T-helper 1 cell treated with Interleukin-12 subunit alpha and Interleukin-12 subunit beta and Interleukin-4 antibody, amounts not matched to agents 30 μg/mL and 1 μg/mL, for 36 hours (primary cell): ENCODE results near the gene IFIT5.
A peak's percentile ranks its signal among the peaks of the same experiment; 100 is the strongest.
"Not testable (repeated sequence)": the region's sequence is repeated elsewhere in the genome, so short reads cannot be mapped to it uniquely, and the experiment has no call there.

ENCODE experiments used
- H3K27ac Mint-ChIP-seq: one replicate; pipeline ENCODE4 v1.8.0; 2021; ENCODE audit warnings: mild to moderate bottlenecking, mixed read lengths
- H3K27me3 Mint-ChIP-seq: one replicate; pipeline ENCODE4 v1.8.0; 2021; ENCODE audit warnings: low read depth, mixed read lengths
- H3K36me3 Mint-ChIP-seq: one replicate; pipeline ENCODE4 v1.8.0; 2021; ENCODE audit warnings: low read depth, mixed read lengths
- H3K4me1 Mint-ChIP-seq: one replicate; pipeline ENCODE4 v1.8.0; 2021; ENCODE audit warnings: low read depth, mixed read lengths
- H3K4me3 Mint-ChIP-seq: one replicate; pipeline ENCODE4 v1.8.0; 2021; ENCODE audit warnings: mild to moderate bottlenecking, moderate library complexity, mixed read lengths
- H3K9me3 Mint-ChIP-seq: one replicate; pipeline ENCODE4 v1.8.0; 2021; ENCODE audit warnings: mixed read lengths

IFIT5 gene

DNA sequence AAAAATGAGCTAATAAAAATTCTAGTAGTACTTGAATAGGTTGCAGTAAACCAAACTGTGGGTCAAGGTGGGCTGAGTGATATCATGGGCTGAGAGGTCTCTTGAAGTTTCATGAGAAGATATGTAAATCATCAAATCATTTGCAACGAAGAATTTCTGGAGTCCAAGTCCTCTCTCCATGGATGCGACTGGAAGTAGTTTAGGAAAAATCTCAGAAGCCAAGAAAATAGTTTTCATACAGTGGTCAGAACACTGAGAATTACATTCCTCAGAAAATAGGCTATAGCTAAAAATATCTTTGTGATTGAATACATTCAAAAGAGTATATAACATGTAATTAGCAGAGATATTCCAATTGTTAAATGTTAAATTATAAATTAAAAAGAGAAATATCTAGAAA, 25.6 kb upstream of the IFIT5 start:
- Mint-ChIP-seq H3K4me3 (no peak overlapping the region), H3K9me3 (no peaks in the 10 kb centered on the region), H3K27ac (no peak overlapping the region), H3K36me3 (no peaks in the 10 kb centered on the region), H3K27me3 (peaks cover 33% of the 10 kb centered on the region), H3K4me1 (peaks cover 16% of the 10 kb centered on the region)

DNA sequence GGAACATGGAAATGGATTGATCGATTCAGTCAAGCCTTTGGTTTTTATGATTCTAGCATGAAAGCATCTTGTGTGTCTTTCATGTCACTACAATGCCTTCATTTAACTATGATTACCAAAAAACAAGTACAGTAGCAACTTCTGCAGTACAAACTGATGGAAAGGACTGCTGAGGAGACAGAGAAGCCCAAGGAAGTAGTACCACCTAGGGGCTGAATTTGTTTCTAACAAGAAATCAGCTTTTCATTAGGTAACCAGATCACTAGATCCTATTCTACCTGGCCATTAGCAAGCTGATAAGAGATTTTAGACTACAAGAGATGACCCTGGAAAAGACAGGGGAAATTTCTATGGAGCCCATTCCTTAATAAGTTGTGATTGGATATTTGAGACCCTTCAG, 25.1 kb upstream of the IFIT5 start:
- Mint-ChIP-seq H3K36me3 (no peaks in the 10 kb centered on the region), H3K9me3 (no peaks in the 10 kb centered on the region), H3K27ac (no peak overlapping the region), H3K4me1 (peaks cover 18% of the 10 kb centered on the region), H3K27me3 (peaks cover 28% of the 10 kb centered on the region), H3K4me3 (no peak overlapping the region)

DNA sequence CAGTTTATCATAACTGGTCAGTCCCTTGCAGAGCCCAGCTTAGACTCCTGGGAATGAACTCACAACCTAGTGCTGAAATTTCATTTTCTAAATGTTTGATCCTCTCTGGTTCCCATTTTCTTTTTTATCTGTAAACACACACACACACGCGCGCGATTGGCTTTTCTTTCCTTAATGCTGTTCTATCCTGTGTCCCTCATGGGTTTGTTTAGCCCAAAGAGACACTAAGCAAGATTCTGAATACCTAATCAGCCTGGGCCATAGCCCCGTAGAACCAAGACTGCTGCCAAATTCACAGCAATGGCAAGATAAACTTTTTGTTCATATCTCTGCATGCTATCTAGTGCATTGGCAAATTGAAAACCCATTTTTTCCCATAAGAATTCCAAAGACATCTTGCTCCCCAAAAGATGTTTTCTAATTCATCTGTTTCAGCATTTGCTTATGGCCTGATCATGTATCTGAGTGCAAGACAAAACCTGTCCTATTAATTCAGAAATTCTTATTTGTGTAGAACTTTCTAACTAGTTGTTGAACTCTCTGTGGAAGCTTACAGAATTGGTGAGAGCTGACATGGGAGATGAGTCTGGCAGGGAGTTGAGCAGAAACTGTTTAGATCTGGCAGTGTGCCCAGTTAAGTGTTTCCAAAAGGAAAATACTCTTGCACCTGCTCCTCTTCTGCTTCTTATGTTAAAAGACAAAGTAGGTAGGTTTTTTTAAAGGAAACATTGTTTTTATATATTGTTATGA, 23.7 kb upstream of the IFIT5 start:
- peaks cover 4% of the 10 kb centered on the region for H3K36me3 Mint-ChIP-seq
- H3K4me1 Mint-ChIP-seq = peaks cover 22% of the 10 kb centered on the region
- peaks cover 15% of the 10 kb centered on the region for H3K27me3 Mint-ChIP-seq
- no peak overlapping the region for H3K4me3 Mint-ChIP-seq
- no peak overlapping the region for H3K27ac Mint-ChIP-seq
- H3K9me3 Mint-ChIP-seq = no peaks in the 10 kb centered on the region

DNA sequence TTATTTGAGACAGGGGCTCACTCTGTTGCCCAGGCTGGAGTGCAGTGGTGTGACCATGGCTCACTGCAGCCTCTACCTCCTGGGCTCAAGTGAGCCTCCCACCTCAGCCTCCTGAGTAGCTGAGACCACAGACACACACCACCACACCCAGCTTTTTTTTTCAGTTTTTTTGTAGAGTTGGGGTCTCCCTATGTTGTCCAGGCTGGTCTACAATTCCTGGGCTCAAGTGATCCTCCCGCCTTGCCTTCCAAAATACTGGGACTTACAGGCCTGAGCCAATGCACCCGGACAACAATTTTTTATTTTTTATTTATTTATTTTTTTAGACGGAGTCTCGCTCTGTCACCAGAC, 23.2 kb upstream of the IFIT5 start:
- not testable (repeated sequence) for H3K27ac Mint-ChIP-seq, H3K36me3 Mint-ChIP-seq

DNA sequence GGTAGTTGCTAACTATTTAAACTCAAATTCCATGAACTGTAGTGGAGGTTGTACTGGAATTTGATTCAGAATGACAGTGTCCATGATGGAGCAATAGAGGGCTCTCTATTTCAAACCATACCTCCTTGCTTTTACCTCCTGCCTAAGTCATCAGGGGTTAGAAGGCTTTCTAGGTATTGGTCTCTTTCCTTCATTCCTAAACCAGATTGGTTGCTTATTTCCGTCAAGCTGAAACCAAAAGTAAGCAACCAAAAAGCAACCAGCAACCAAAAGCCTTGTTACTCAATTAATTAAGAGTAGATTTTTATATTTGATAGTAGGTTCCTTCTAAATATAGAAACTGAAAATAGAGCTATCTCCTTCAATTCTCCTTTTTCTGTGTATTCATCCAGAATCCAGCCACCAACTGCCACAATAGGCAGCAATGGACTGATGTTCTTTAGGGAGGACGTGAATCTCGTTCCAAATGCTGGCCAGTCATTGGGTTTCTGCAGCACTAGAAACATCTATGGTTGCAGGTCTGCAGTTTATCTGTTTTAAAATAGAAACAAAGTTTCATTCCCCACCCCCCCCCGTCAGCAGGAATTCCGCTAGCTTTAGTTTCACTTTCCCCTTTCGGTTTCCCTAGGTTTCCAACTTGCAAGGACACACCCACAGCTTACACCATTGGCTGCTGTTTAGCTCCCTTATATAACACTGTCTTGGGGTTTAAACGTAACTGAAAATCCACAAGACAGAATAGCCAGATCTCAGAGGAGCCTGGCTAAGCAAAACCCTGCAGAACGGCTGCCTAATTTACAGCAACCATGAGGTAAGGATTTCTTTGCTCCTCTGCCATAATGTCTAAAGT, 22.2 kb upstream of the IFIT5 start, which contains the start of gene IFIT1:
TSS of gene IFIT1 (plus strand) at position 717 of the 850 bp plus-strand sequence. CDS start at position 807, 90 bp downstream.
- Mint-ChIP-seq H3K27me3 (peaks cover 4% of the 10 kb centered on the region), H3K36me3 (peaks cover 7% of the 10 kb centered on the region), H3K4me3 (peak within 1 kb of the TSS; percentile 85), H3K4me1 (peaks cover 23% of the 10 kb centered on the region), H3K27ac (peak within 1 kb of the TSS; percentile 92), H3K9me3 (no peaks in the 10 kb centered on the region)

More for the DNA sequence above, 23.2 kb upstream of the IFIT5 start:
- H3K4me3 Mint-ChIP-seq, H3K9me3 Mint-ChIP-seq: not testable (repeated sequence)
- Mint-ChIP-seq H3K27me3 (peaks cover 12% of the 10 kb centered on the region), H3K4me1 (peaks cover 22% of the 10 kb centered on the region)

DNA sequence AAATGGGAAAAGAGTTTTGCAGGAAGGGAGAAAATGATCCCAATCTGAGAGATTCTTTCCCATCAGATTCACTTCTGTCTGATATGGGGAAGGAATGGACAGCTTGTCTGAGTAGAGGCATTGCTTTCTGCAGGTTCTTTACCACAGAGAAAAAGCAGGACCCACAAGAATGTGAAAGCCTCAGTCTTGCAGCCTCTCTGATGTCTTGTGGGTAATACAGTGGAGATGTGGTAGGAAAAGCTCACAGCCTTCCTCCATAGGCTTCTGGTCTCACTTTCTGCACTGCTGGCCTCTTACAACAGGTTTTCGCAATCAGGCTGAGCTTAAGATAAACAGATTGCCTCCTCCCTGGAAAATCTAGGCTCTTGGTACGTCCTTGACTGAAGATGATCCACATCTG, 21.4 kb upstream of the IFIT5 start:
- H3K27me3 Mint-ChIP-seq = peaks cover 4% of the 10 kb centered on the region
- H3K4me1 Mint-ChIP-seq = peaks cover 23% of the 10 kb centered on the region
- peak overlapping the region; percentile 92 for H3K27ac Mint-ChIP-seq
- H3K36me3 Mint-ChIP-seq = peaks cover 9% of the 10 kb centered on the region
- H3K4me3 Mint-ChIP-seq = peak overlapping the region; percentile 85
- H3K9me3 Mint-ChIP-seq = no peaks in the 10 kb centered on the region

DNA sequence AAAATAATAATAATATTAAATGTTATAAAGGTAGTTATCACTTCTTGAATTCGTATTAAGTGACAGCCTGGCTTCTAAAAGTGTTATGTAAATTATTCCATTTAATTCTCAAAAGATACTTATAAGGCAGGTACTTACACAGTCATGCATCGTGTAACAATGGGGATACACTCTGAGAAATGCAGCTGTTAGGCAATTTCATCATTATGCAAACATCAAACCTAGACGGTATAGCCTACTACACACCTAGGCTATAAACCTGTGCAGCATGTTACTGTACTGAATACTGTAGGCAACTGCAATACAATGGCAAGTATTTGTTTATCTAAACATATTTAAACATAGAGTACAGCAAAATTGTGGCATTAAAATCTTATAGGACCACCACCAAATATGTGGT, 20.5 kb upstream of the IFIT5 start:
- Mint-ChIP-seq H3K36me3 (peaks cover 9% of the 10 kb centered on the region), H3K9me3 (no peaks in the 10 kb centered on the region), H3K27me3 (no peaks in the 10 kb centered on the region), H3K4me3 (no peak overlapping the region), H3K4me1 (peaks cover 23% of the 10 kb centered on the region), H3K27ac (no peak overlapping the region)

DNA sequence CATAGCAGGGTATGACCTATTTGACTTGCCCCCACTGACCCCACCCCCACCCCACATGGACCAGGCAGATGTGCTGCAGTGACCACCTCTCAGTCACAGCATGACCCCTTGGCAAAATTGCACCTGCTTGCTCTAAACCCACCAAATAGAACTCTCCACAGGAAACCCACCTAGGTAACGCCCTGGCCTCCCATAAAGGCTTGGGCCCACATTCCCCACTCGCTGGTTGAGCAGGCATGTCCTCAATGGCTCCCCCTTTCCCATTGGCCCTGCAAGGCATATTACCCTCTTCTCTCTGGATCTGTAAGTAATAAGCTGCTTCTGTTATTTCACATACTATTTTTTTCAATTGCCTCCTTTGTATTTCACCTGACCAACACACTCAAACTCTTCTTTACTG, 19.2 kb upstream of the IFIT5 start:
- Mint-ChIP-seq H3K36me3 (peaks cover 14% of the 10 kb centered on the region), H3K27ac (no peak overlapping the region), H3K4me1 (peaks cover 23% of the 10 kb centered on the region), H3K4me3 (peak overlapping the region; percentile 12), H3K9me3 (no peaks in the 10 kb centered on the region), H3K27me3 (no peaks in the 10 kb centered on the region)

DNA sequence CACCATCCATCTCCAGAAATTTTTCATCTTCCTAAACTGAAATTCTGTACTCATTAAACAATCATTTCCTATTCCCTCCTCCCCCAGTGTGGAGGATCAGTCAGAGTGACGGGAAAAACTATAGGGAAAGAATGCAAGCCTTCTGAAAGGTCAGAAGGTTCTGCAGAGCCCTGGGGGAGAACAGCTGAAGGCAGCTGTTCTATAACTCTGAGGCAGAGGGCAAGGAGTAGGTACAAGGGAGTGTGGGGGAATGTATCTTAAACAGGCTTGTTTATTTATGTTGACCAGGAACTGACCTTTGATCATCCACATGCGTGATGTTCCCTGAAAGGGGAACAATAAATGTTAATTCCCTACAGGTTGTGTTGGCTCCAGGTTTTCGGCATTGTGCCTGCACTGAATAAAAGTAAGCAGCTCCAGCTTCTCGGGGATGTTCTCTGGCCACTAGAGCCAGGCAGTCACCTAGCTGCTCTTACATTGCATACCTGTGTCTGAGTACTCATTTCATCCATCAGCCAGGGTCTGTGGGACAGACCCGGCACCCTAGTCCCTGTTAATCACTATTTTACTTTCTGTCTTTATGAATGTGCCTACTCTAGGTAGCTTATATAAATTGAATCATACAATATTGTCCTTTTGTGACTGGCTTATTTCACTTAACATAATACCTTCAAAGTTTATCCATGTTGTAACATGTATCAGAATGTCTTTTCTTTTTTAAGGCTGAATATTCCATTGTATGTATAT, 16.2 kb upstream of the IFIT5 start:
- H3K27ac Mint-ChIP-seq = no peak overlapping the region
- no peaks in the 10 kb centered on the region for H3K9me3 Mint-ChIP-seq
- H3K36me3 Mint-ChIP-seq = peaks cover 25% of the 10 kb centered on the region
- no peak overlapping the region for H3K4me3 Mint-ChIP-seq
- H3K4me1 Mint-ChIP-seq = peaks cover 10% of the 10 kb centered on the region
- no peaks in the 10 kb centered on the region for H3K27me3 Mint-ChIP-seq

DNA sequence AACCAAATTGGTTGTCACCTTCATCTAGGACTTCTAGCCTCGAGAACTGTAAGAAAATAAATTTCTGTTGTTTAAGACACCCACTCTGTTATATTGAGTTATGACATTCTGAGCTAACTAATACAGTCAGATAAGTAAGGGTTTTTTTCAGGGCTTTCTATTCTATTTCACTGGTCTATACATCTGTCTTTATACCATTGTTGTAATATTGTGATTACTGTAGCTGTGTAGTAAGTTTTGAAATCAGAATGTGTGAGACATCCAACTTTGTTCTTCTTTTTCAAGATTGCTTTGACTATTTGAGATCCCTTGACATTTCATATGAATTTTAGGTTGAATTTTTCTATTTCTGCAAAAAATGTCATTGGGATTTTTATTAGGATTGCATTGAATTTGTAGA, 14.4 kb upstream of the IFIT5 start:
- Mint-ChIP-seq H3K4me3 (no peak overlapping the region), H3K36me3 (peaks cover 32% of the 10 kb centered on the region), H3K27ac (no peak overlapping the region), H3K4me1 (peaks cover 5% of the 10 kb centered on the region), H3K9me3 (no peaks in the 10 kb centered on the region), H3K27me3 (no peaks in the 10 kb centered on the region)

DNA sequence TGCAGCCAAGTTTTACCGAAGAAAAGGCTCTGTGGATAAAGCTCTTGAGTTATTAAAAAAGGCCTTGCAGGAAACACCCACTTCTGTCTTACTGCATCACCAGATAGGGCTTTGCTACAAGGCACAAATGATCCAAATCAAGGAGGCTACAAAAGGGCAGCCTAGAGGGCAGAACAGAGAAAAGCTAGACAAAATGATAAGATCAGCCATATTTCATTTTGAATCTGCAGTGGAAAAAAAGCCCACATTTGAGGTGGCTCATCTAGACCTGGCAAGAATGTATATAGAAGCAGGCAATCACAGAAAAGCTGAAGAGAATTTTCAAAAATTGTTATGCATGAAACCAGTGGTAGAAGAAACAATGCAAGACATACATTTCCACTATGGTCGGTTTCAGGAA, 11.3 kb upstream of the IFIT5 start:
- no peaks in the 10 kb centered on the region for H3K9me3 Mint-ChIP-seq
- peaks cover 28% of the 10 kb centered on the region for H3K36me3 Mint-ChIP-seq
- H3K27me3 Mint-ChIP-seq = no peaks in the 10 kb centered on the region
- no peak overlapping the region for H3K27ac Mint-ChIP-seq
- H3K4me3 Mint-ChIP-seq = no peak overlapping the region
- H3K4me1 Mint-ChIP-seq = no peaks in the 10 kb centered on the region

DNA sequence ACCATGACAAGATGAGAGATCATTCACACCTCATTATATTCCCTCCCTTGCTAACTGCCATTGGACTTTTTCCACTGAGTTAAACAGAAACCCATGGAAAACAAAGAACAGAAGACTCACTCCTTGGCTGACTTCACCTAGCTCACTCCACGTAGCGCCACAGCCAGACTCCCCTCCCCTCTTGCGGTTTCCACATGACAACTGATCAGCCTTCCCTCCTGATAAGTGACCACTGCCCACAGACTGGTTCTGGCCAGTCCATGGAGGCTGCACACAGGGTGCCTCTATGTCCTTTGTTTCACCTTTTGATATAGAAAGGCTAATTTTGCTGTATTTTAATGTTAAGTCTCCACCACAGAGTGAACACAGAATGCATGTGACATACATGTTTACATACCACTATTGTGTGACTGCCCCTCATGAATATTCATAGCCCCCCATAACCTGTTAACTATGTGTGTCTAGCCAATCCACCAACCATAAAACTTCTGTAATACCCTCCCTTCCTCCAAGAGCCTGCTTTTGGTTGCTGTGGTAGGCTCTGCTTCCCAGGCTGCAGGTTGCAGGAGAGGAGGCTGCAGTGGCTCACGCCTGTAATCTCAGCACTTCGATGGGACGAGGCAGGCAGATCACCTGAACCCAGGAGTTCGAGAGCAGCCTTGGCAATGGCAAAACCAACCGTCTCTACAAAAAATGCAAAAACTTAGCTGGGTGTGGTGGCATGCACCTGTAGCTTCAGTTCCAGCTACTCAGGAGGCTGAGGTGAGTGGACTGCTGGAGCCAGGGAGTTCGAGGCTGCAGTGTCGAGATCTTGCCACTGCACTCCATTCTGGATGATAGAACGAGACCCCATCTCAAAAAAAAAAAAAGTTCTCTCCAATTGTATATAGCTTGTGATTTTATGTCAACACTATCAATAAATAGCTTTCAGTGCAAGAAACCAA, 10.0 kb upstream of the IFIT5 start:
- H3K36me3 Mint-ChIP-seq = peaks cover 36% of the 10 kb centered on the region
- H3K4me3 Mint-ChIP-seq = no peak overlapping the region
- H3K9me3 Mint-ChIP-seq = peaks cover 4% of the 10 kb centered on the region
- no peak overlapping the region for H3K27ac Mint-ChIP-seq
- no peaks in the 10 kb centered on the region for H3K4me1 Mint-ChIP-seq
- H3K27me3 Mint-ChIP-seq = no peaks in the 10 kb centered on the region

DNA sequence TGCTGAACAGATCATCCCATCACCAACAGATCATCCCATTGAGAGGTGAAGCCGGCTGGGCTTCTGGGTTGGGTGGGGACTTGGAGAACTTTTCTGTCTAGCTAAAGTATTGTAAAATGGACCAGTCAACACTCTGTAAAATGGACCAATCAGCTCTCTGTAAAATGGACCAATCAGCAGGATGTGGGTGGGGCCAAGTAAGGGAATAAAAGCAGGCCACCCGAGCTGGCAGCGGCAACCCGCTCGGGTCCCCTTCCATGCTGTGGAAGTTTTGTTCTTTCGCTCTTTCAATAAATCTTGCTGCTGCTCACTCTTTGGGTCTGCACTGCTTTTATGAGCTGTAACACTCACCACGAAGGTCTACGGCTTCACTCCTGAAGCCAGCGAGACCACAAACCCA, 8.2 kb upstream of the IFIT5 start:
- not testable (repeated sequence) for H3K4me1 Mint-ChIP-seq, H3K9me3 Mint-ChIP-seq, H3K27ac Mint-ChIP-seq, H3K27me3 Mint-ChIP-seq, H3K4me3 Mint-ChIP-seq
- H3K36me3 Mint-ChIP-seq = peaks cover 36% of the 10 kb centered on the region

DNA sequence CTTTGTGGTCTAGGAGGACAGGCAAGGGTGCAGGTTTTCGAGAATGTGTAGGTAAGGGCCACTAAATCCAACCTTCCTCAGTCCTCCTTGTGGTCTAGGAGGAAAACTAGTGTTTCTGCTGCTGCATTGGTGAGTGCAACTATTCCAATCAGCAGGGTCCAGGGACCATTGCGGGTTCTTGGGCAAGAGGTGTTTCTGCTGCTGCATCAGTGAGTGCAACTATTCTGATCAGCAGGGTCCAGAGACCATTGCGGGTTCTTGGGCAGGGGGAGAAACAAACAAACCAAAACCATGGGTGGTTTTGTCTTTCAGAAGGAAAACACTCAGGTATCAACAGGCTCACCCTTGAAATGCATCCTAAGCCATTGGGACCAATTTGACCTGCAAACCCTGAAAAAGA, 6.6 kb upstream of the IFIT5 start:
- H3K4me1 Mint-ChIP-seq = peaks cover 11% of the 10 kb centered on the region
- not testable (repeated sequence) for H3K27me3 Mint-ChIP-seq, H3K4me3 Mint-ChIP-seq, H3K27ac Mint-ChIP-seq, H3K9me3 Mint-ChIP-seq
- H3K36me3 Mint-ChIP-seq = peaks cover 37% of the 10 kb centered on the region
